HEK293T (cell line): ENCODE data around the gene DCTN5.

ENCODE experiments used
- ARNT ChIP-seq: fragments of 450-650 bp; IDR thresholded peaks from 2 replicates; pipeline ENCODE4 v1.6.1; 2017; ENCODE audit warnings: mild to moderate bottlenecking
- BHLHE40 ChIP-seq: fragments of 450-650 bp; IDR thresholded peaks from 2 replicates; pipeline ENCODE4 v1.6.1; 2016; ENCODE audit warnings: mild to moderate bottlenecking, moderate library complexity, borderline replicate concordance
- FOXK2 ChIP-seq: fragments of 450-650 bp; IDR thresholded peaks from 2 replicates; pipeline ENCODE4 v1.6.1; 2016; ENCODE audit warnings: mild to moderate bottlenecking
- FOXM1 ChIP-seq: fragments of 450-650 bp; IDR thresholded peaks from 2 replicates; pipeline ENCODE4 v1.6.1; 2017; ENCODE audit warnings: mild to moderate bottlenecking, borderline replicate concordance
- HDGF ChIP-seq: fragments of 450-650 bp; IDR thresholded peaks from 2 replicates; pipeline ENCODE4 v1.6.1; 2017; ENCODE audit warnings: antibody characterized with exemption, borderline replicate concordance
- PKNOX1 ChIP-seq: fragments of 450-650 bp; IDR thresholded peaks from 2 replicates; pipeline ENCODE4 v1.6.1; 2016
- SP1 ChIP-seq: fragments of 450-650 bp; IDR thresholded peaks from 2 replicates; pipeline ENCODE4 v1.6.1; 2017
- SUZ12 ChIP-seq: fragments of 450-650 bp; IDR thresholded peaks from 2 replicates; pipeline ENCODE4 v1.6.1; 2016; ENCODE audit warnings: mild to moderate bottlenecking
- TARDBP ChIP-seq: fragments of 450-650 bp; IDR thresholded peaks from 2 replicates; pipeline ENCODE4 v1.6.1; 2016
- ZNF384 ChIP-seq: fragments of 450-650 bp; IDR thresholded peaks from 2 replicates; pipeline ENCODE4 v1.6.1; 2016

GRCh38 chr16:23615805-23616204 lies 25.5 kb upstream of the DCTN5 start:
- TF ChIP-seq FOXK2 (no peak), TARDBP (no peak), BHLHE40 (no peak), HDGF (no peak), ZNF384 (no peak), SUZ12 (no peak), SP1 (no peak), PKNOX1 (no peak), FOXM1 (no peak), ARNT (no peak)
